COLO668 (cell line): ENCODE data around the gene FOLH1.
A peak's percentile ranks its signal among the peaks of the same experiment; 100 is the strongest.
"Not testable (repeated sequence)": the region's sequence is repeated elsewhere in the genome, so short reads cannot be mapped to it uniquely, and the experiment has no call there.

Experiments used
- DNase-seq: peaks from one replicate; lab custom pipeline; 2025; ENCODE audit not compliant: unreplicated experiment; lab: John Stamatoyannopoulos, UW

Gene FOLH1

GRCh38 chr11:49184756-49185155, 23.6 kb downstream of the FOLH1 start:
- not testable (repeated sequence) for DNase-seq

- peak; percentile 45 for DNase-seq
Observed at GRCh38 chr11:49177936-49178335, 30.5 kb downstream of the FOLH1 start.

DNA sequence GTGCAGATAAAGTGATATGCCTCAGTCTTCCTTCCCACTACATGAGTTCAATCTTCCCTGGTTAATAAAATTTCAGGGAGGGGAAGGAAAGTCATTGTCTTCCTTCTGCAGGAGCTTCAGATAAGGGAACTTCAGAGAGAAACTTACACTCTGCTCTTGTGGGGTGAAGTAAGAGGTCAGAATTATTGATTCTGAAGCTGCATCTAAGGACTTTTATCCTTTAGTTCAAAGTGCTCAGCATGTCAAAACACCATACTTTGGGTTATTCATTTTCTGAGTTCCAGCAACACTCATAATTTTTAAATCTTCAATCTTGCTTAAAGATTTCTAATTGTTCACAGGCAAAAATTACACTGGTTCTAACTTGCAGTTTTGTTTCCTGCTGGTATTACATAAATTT, 33.0 kb downstream of the FOLH1 start:
- DNase-seq = not testable (repeated sequence)

DNA sequence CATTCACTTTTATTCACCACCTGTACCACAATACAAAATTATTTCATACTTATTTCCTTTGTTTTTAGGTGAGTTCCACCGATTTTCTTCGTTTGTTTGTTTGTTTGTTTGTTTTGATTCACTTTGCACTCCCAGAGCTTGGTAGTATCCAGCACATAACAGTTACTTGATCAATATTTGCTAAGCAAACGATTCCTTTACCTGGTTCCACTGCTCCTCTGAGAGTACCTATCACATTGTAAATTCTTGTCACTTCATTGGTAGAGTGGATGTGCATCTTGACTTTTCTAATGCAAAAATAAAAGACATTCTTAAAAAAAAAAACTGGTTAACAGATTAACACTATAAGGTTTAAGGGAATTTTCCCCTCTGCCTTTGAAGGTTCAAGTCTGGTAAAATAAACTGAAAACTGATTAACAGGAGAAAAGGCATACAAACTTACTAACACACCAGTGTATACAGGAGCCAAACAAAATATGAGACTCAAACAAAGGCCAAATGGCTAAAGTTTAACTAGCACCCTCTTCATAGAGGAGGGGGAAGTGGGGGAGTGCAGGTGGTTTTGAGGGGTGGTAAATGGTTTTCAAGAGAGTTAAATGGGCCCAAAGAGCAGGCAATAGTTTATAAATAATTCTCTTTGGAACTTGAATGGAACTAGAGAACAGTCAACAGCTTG, 33.6 kb downstream of the FOLH1 start:
- DNase-seq = peak; percentile 7

DNA sequence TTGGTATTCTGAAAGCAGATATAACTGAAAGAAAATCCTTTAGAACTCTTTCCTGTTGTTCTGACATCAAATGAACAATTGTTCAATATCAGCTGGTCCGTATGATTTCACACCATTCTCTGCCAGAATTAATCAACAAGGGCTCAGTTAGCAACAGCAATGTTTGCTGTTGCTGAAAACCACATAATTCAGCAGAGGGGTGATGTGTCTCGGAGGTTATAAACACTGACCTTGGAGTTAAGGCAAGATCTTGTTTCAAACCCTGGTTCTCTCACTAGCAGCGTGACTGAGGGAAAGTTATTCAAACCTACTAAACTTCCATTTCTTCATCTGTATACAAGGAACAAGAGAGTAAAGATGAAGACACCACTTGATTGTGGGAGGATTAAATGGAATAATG, 36.8 kb downstream of the FOLH1 start:
- DNase-seq = not testable (repeated sequence)

- DNase-seq = not testable (repeated sequence)
Observed at GRCh38 chr11:49169579-49169978, 38.8 kb downstream of the FOLH1 start.

GRCh38 chr11:49168992-49169391, 39.4 kb downstream of the FOLH1 start:
- DNase-seq = not testable (repeated sequence)

- no peak for DNase-seq
Observed at GRCh38 chr11:49151211-49151610, 57.2 kb downstream of the FOLH1 start.

DNA sequence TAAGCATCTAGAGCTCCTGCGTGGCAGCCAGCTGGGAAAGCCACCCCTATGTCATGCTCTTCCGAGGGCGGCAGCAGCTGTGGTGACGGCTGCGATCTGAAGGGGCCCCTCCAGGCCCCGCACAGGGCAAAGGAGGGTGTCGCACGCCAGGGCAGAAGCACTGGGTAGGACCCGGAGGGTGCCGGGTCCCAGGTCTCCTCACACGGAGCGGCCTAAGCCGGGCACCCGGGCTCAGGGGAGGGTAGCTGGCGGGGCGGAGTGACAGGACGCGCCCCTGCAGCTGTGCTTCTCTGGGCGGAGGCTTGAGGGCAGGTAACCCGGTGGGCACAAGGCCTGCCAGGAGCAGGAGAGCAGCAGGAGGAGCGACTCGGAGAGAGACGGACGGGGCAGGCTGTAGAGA, 106.0 kb downstream of the FOLH1 start:
- DNase-seq = not testable (repeated sequence)
